Hepatocyte (in vitro differentiated cells): ENCODE measurements around the gene LDLRAD2. TPM values are rescaled to one million over a fixed set of nuclear protein-coding genes. Genes with fewer than 3 reads are reported as not detected.

Experiments
- DNase-seq: peaks from one replicate; pipeline ENCODE4 v3.0.0-alpha.2; 2016; ENCODE audit warnings: low spot score
- H2AFZ ChIP-seq: fragments of 200-600 bp; sonication (generic); 2 replicates; pipeline ENCODE4 v1.6.0; 2016; ENCODE audit warnings: antibody characterized with exemption, mild to moderate bottlenecking
- H3K27ac ChIP-seq: fragments of 200-600 bp; sonication (generic); 2 replicates; pipeline ENCODE4 v1.5.1; 2016; ENCODE audit warnings: mild to moderate bottlenecking
- H3K27me3 ChIP-seq: fragments of 200-600 bp; sonication (generic); 2 replicates; pipeline ENCODE4 v1.6.1; 2016
- H3K36me3 ChIP-seq: fragments of 200-600 bp; sonication (generic); replicated peaks from 2 replicates; pipeline ENCODE4 v1.5.1; 2016; ENCODE audit warnings: low read depth; ENCODE audit not compliant: insufficient read depth
- H3K4me1 ChIP-seq: fragments of 200-600 bp; sonication (generic); 2 replicates; pipeline ENCODE4 v1.5.1; 2016; ENCODE audit warnings: mild to moderate bottlenecking, moderate library complexity; ENCODE audit not compliant: insufficient read depth
- H3K4me2 ChIP-seq: fragments of 200-600 bp; sonication (generic); 2 replicates; pipeline ENCODE4 v1.6.0; 2016
- H3K4me3 ChIP-seq: fragments of 200-600 bp; sonication (generic); 2 replicates; pipeline ENCODE4 v1.5.1; 2016; ENCODE audit warnings: mild to moderate bottlenecking
- H3K79me2 ChIP-seq: fragments of 200-600 bp; sonication (generic); 2 replicates; pipeline ENCODE4 v1.6.0; 2017; ENCODE audit warnings: mild to moderate bottlenecking
- H3K9me2 ChIP-seq: fragments of 200-600 bp; sonication (generic); replicated peaks from 2 replicates; pipeline ENCODE4 v1.6.0; 2017; ENCODE audit warnings: mild to moderate bottlenecking; ENCODE audit not compliant: insufficient read depth
- H3K9me3 ChIP-seq: fragments of 200-600 bp; sonication (generic); 2 replicates; pipeline ENCODE4 v1.5.1; 2016; ENCODE audit warnings: low read depth, mild to moderate bottlenecking
- H4K20me1 ChIP-seq: fragments of 200-600 bp; sonication (generic); 2 replicates; pipeline ENCODE4 v1.6.0; 2016; ENCODE audit warnings: mild to moderate bottlenecking; ENCODE audit not compliant: insufficient read depth, poor library complexity, severe bottlenecking
- CTCF ChIP-seq: fragments of 200-600 bp; sonication (generic); IDR thresholded peaks from 2 replicates; pipeline ENCODE4 v1.5.1; 2016; ENCODE audit warnings: antibody characterized with exemption, mild to moderate bottlenecking; ENCODE audit not compliant: poor library complexity
- EZH2 ChIP-seq: fragments of 200-600 bp; sonication (generic); IDR thresholded peaks from 2 replicates; pipeline ENCODE4 v1.6.1; 2016; ENCODE audit warnings: antibody characterized with exemption, mild to moderate bottlenecking, borderline replicate concordance
- EZH2phosphoT487 ChIP-seq: fragments of 200-600 bp; sonication (generic); IDR thresholded peaks from one replicate; pipeline ENCODE4 v1.6.1; 2018; ENCODE audit warnings: antibody characterized with exemption, mild to moderate bottlenecking, low read depth, moderate library complexity; ENCODE audit not compliant: unreplicated experiment, severe bottlenecking
- WGBS: methylation state at CpG from one replicate; pipeline ENCODE4 v1.1.6; 2016; ENCODE audit warnings: low lambda C conversion rate; ENCODE audit errors: missing lambda C conversion rate; 5-methylcytosine and 5-hydroxymethylcytosine counted together
- polyA plus RNA-seq: library from polyadenylated mRNA; unstranded; fragments of >200 nt; fragmentation: Nextera tagmentation; extraction: Ambion mirVana; gene quantifications from 2 replicates; pipeline ENCODE4 v1.2.1, GENCODE V29; 2016
- total RNA-seq: library from RNA; depleted of rRNA; stranded (reverse); fragments of >200 nt; gene quantifications from 2 replicates; pipeline ENCODE4 v1.2.3, GENCODE V29; 2014

LDLRAD2 gene
- total and polyA plus RNA-seq, 2 experiments from 2014 or later = 0.10 to 8.2 TPM

GRCh38 chr1:21869620-21870121 lies 57.6 kb downstream of the LDLRAD2 start:
- no peaks in the 10 kb centered on the region for H3K9me2 ChIP-seq
- no peaks in the 10 kb centered on the region for H3K9me3 ChIP-seq
- 89% methylated on average over 13 of the region's 13 CpGs for WGBS
- no peak overlapping the region for H2AFZ ChIP-seq
- no peaks in the 10 kb centered on the region for H4K20me1 ChIP-seq
- no peaks in the 10 kb centered on the region for H3K36me3 ChIP-seq
- peak; percentile 43 for DNase-seq
- no peaks in the 10 kb centered on the region for H3K4me1 ChIP-seq
- TF ChIP-seq CTCF = no peak
- no peak for TF ChIP-seq EZH2
- TF ChIP-seq EZH2phosphoT487 = no peak
- no peak overlapping the region for H3K4me2 ChIP-seq
- no peaks in the 10 kb centered on the region for H3K27me3 ChIP-seq
- no peaks in the 10 kb centered on the region for H3K79me2 ChIP-seq
- no peak overlapping the region for H3K4me3 ChIP-seq
- H3K27ac ChIP-seq = no peak overlapping the region

GRCh38 chr1:21870611-21871010 lies 58.5 kb downstream of the LDLRAD2 start:
- Histone ChIP-seq H3K4me3 (no peak overlapping the region), H2AFZ (no peak overlapping the region), H3K4me1 (no peaks in the 10 kb centered on the region), H3K79me2 (no peaks in the 10 kb centered on the region), H4K20me1 (no peaks in the 10 kb centered on the region), H3K36me3 (no peaks in the 10 kb centered on the region), H3K27ac (no peak overlapping the region), H3K9me3 (no peaks in the 10 kb centered on the region), H3K27me3 (no peaks in the 10 kb centered on the region), H3K9me2 (no peaks in the 10 kb centered on the region), H3K4me2 (no peak overlapping the region)
- TF ChIP-seq EZH2phosphoT487 = no peak
- TF ChIP-seq CTCF = no peak
- TF ChIP-seq EZH2 = no peak
- no peak for DNase-seq
- over 99% methylated on average over 13 of the region's 15 CpGs for WGBS

GRCh38 chr1:21871943-21872342 lies 59.9 kb downstream of the LDLRAD2 start:
- TF ChIP-seq EZH2 (no peak), CTCF (no peak), EZH2phosphoT487 (no peak)
- Histone ChIP-seq H3K9me2 (no peaks in the 10 kb centered on the region), H3K4me3 (no peak overlapping the region), H3K4me2 (no peak overlapping the region), H3K27ac (no peak overlapping the region), H4K20me1 (no peaks in the 10 kb centered on the region), H3K79me2 (no peaks in the 10 kb centered on the region), H3K4me1 (no peaks in the 10 kb centered on the region), H3K27me3 (no peaks in the 10 kb centered on the region), H3K9me3 (no peaks in the 10 kb centered on the region), H3K36me3 (no peaks in the 10 kb centered on the region), H2AFZ (no peak overlapping the region)
- 98% methylated on average over 13 of the region's 13 CpGs for WGBS
- DNase-seq = no peak
